Measurements from ENCODE around the gene MAGEA9.
"Not testable (repeated sequence)": the region's sequence is repeated elsewhere in the genome, so short reads cannot be mapped to it uniquely, and the experiment has no call there.

DNA sequence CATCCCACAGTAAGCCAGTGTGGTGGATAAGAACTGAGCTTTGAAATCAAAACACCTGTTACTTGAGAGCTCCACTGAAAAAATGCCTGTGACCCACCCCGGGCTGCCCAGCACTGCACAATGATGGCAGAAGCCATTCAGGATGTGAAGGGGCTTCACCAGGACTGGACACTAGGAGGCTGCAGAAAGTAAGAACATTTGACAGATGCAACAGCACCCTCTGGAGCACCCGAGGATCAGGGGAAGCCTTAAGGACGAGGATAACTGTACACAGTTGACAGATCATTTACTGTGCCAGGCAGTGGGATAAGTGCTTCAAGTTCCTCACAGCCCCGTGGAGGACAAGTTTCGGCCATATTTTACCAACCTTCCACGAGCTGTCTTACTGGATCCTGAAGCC lies 39.5 kb upstream of the MAGEA9 start:
- TF ChIP-seq, protein P1, sequence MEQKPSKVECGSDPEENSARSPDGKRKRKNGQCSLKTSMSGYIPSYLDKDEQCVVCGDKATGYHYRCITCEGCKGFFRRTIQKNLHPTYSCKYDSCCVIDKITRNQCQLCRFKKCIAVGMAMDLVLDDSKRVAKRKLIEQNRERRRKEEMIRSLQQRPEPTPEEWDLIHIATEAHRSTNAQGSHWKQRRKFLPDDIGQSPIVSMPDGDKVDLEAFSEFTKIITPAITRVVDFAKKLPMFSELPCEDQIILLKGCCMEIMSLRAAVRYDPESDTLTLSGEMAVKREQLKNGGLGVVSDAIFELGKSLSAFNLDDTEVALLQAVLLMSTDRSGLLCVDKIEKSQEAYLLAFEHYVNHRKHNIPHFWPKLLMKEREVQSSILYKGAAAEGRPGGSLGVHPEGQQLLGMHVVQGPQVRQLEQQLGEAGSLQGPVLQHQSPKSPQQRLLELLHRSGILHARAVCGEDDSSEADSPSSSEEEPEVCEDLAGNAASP (IDR thresholded peaks at IDR 0.05) = not testable (repeated sequence)
- TF ChIP-seq GTF2E2 (tag; IDR thresholded peaks at IDR 0.05) = not testable (repeated sequence)

Measured in K562 (cell line).